Neuronal stem cell (in vitro differentiated cells): ENCODE data around the gene FADS3.

Experiments used
- DNase-seq: peaks from one replicate; pipeline ENCODE4 v3.0.0-alpha.2; 2013; ENCODE audit warnings: low spot score
- H2AFZ ChIP-seq: one replicate; pipeline ENCODE4 v1.6.1; 2013; ENCODE audit warnings: mild to moderate bottlenecking, low read length, inconsistent platforms
- H2AK5ac ChIP-seq: 2 replicates; pipeline ENCODE4 v1.6.1; 2013; ENCODE audit warnings: low read depth, mild to moderate bottlenecking, inconsistent platforms, low read length, moderate library complexity, mixed read lengths
- H2BK120ac ChIP-seq: 2 replicates; pipeline ENCODE4 v1.6.1; 2013; ENCODE audit warnings: low read depth, mild to moderate bottlenecking, inconsistent platforms, low read length, moderate library complexity, mixed read lengths
- H2BK12ac ChIP-seq: one replicate; pipeline ENCODE4 v1.6.1; 2013; ENCODE audit warnings: low read length, inconsistent platforms
- H2BK15ac ChIP-seq: 2 replicates; pipeline ENCODE4 v1.6.1; 2013; ENCODE audit warnings: mild to moderate bottlenecking, low read length, inconsistent platforms, mixed read lengths
- H2BK5ac ChIP-seq: one replicate; pipeline ENCODE4 v1.6.1; 2013; ENCODE audit warnings: inconsistent platforms, mild to moderate bottlenecking, low read length, moderate library complexity
- H3K14ac ChIP-seq: one replicate; pipeline ENCODE4 v1.6.1; 2013; ENCODE audit warnings: low read length, inconsistent platforms
- H3K18ac ChIP-seq: 2 replicates; pipeline ENCODE4 v1.6.1; 2013; ENCODE audit warnings: low read length, inconsistent platforms
- H3K23ac ChIP-seq: 2 replicates; pipeline ENCODE4 v1.6.1; 2013; ENCODE audit warnings: low read depth, mild to moderate bottlenecking, mixed read lengths, low read length, inconsistent platforms; ENCODE audit not compliant: poor library complexity
- H3K27ac ChIP-seq: replicated peaks from 3 replicates; pipeline ENCODE4 v1.5.1; 2013; ENCODE audit warnings: low read length, inconsistent platforms
- H3K27me3 ChIP-seq, 3 experiments: 2 replicates each; pipeline ENCODE4 v1.6.1; 2013; ENCODE audit warnings: low read length in 3 of 3, mild to moderate bottlenecking in 2 of 3, inconsistent platforms in 1 of 3, low read depth in 1 of 3, mixed read lengths in 1 of 3, moderate library complexity in 1 of 3; ENCODE audit not compliant: control insufficient read depth in 3 of 3, insufficient read depth in 3 of 3
- H3K36me3 ChIP-seq, 2 donors: replicated peaks in 1 of 2; 2 replicates each; pipeline ENCODE4 v1.6.1; 2013; ENCODE audit warnings: low read length in 2 of 2; ENCODE audit not compliant: control insufficient read depth in 2 of 2, insufficient read depth in 2 of 2
- H3K4ac ChIP-seq: 2 replicates; pipeline ENCODE4 v1.6.1; 2013; ENCODE audit warnings: inconsistent platforms, mild to moderate bottlenecking, low read length, moderate library complexity
- H3K4me1 ChIP-seq, 2 donors: 1 replicate in 1 of 2; 2 replicates in 1 of 2; pipeline ENCODE4 v1.6.1; 2013; ENCODE audit warnings: low read length in 2 of 2, low read depth in 1 of 2; ENCODE audit not compliant: control insufficient read depth in 2 of 2, insufficient read depth in 1 of 2
- H3K4me2 ChIP-seq: one replicate; pipeline ENCODE4 v1.6.1; 2013; ENCODE audit warnings: mild to moderate bottlenecking, low read length, inconsistent platforms; ENCODE audit not compliant: insufficient read depth, poor library complexity, severe bottlenecking
- H3K4me3 ChIP-seq, 2 donors: 2 replicates each; pipeline ENCODE4 v1.5.1; 2013; ENCODE audit warnings: low read length in 2 of 2, mild to moderate bottlenecking in 2 of 2, inconsistent platforms in 1 of 2, moderate library complexity in 1 of 2
- H3K79me1 ChIP-seq: one replicate; pipeline ENCODE4 v1.6.1; 2013; ENCODE audit warnings: low read depth, mild to moderate bottlenecking, inconsistent platforms, low read length, moderate library complexity
- H3K9ac ChIP-seq: one replicate; pipeline ENCODE4 v1.6.1; 2013; ENCODE audit warnings: mild to moderate bottlenecking, low read depth, low read length, inconsistent platforms; ENCODE audit not compliant: poor library complexity
- H3K9me3 ChIP-seq, 2 donors: replicated peaks in 1 of 2; 2 replicates each; pipeline versions ENCODE3 to v1.6.1; 2013; ENCODE audit warnings: low read length in 2 of 2, mild to moderate bottlenecking in 2 of 2, inconsistent platforms in 1 of 2, low read depth in 1 of 2, mixed read lengths in 1 of 2, moderate library complexity in 1 of 2; ENCODE audit not compliant: control insufficient read depth in 2 of 2, insufficient read depth in 1 of 2
- H4K8ac ChIP-seq: one replicate; pipeline ENCODE4 v1.6.1; 2013; ENCODE audit warnings: low read depth, mild to moderate bottlenecking, inconsistent platforms, low read length, moderate library complexity
- H4K91ac ChIP-seq: one replicate; pipeline ENCODE4 v1.6.1; 2013; ENCODE audit warnings: low read length, low read depth, mild to moderate bottlenecking, inconsistent platforms; ENCODE audit not compliant: poor library complexity
- WGBS, 2 donors: extraction: QIAGEN DNeasy Blood & Tissue Kit; methylation state at CpG; one replicate each; pipeline ENCODE4 v1.1.7; 2013; ENCODE audit warnings: missing lambda C conversion rate in 2 of 2, mixed read lengths in 1 of 2; ENCODE audit not compliant: insufficient read length in 2 of 2, insufficient replicate concordance in 1 of 2; ENCODE audit errors: extremely low coverage in 2 of 2; 5-methylcytosine and 5-hydroxymethylcytosine counted together

The FADS3 gene

DNA sequence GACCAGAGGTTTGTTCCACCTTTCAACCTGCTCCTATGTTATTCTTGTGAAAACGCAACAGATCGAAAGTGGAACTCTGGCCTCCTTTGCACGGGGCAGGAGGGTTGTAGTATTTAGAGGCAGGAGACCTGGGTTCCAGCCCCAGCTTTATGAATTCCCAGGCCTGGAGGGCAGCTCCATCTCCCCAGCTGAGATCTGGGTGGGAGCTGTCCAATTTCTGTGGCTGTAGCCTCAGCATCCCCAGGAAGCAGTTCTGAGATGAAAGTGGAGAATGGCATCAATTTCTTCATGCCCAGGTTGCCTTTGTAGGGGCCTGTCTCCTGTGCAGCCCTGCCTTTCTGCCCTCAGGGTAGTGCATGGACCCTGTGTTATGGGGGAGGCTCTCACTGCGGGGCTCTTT, 59.1 kb downstream of the FADS3 start:
- Histone ChIP-seq H2BK120ac (no peak overlapping the region), H3K18ac (no peak overlapping the region), H3K23ac (no peak overlapping the region), H2AFZ (no peak overlapping the region), H3K4me1 (peaks cover 39 to 55% of the 10 kb centered on the region in 2 donors), H2BK5ac (peak overlapping the region; percentile 7), H2BK12ac (no peak overlapping the region), H2BK15ac (no peak overlapping the region), H3K27ac (no peak overlapping the region), H3K14ac (no peak overlapping the region), H3K9me3 (no peaks in the 10 kb centered on the region), H3K36me3 (peaks cover 32 to 81% of the 10 kb centered on the region in 2 donors), H3K9ac (no peak overlapping the region), H3K27me3 (no peaks in the 10 kb centered on the region), H3K4me3 (no peak overlapping the region), H3K79me1 (peaks cover 13% of the 10 kb centered on the region), H3K4ac (no peak overlapping the region), H2AK5ac (no peak overlapping the region), H4K91ac (no peak overlapping the region), H3K4me2 (peak overlapping the region; percentile 21), H4K8ac (no peak overlapping the region)
- WGBS, 2 donors: no CpG with 5 or more reads among the region's 4 CpGs
- no peak for DNase-seq

DNA sequence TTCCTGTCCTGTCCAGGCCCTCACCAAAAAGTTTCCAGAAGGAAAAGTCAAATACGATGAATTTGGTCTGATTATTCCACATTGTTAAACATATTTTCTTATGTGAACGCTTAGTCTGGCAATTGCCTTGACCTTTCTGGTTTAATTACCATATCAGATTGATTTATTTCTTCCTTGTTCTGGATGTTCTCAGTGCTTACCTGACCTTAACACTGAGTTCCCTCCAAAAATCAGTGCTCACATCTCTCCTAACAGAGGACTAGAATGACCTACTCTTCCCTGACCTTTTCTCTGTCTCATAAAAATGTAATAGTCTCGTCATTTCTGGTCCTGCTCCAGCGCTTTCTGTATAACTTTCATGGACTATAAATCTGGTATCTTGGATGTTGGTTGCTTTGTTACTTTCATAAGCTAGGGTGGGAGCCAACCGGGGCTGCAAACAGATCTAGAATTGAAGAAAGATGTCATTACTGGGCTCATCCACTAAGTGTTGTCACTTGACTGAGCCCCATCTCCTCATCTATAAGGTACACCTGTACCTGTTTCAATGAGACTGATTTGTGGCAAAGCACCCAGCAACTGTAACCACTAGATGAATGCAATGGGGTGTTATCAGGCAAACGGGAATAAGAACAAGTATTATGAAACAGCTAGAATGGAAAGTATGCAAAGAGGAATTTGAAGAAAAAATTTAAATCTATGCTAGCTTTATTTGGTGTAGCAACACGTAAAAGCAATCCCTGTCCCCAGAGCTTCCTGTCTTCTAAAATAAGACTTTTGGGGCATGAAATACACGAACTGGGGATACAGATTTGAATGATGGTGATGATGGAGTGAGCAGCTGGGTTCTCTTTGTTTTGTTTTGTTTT, 60.9 kb downstream of the FADS3 start:
- Histone ChIP-seq H3K4me2 (peak overlapping the region; percentile 69), H3K18ac (no peak overlapping the region), H3K14ac (no peak overlapping the region), H3K27ac (no peak overlapping the region), H2BK12ac (no peak overlapping the region), H3K9ac (no peak overlapping the region), H3K79me1 (peaks cover 12% of the 10 kb centered on the region), H3K36me3 (peaks cover 31 to 63% of the 10 kb centered on the region in 2 donors), H2AK5ac (no peak overlapping the region), H3K4me1 (peaks cover 47 to 62% of the 10 kb centered on the region in 2 donors), H3K23ac (no peak overlapping the region), H4K8ac (no peak overlapping the region), H2BK120ac (no peak overlapping the region), H2BK15ac (no peak overlapping the region), H4K91ac (no peak overlapping the region), H3K9me3 (no peaks in the 10 kb centered on the region), H2AFZ (no peak overlapping the region), H3K27me3 (no peaks in the 10 kb centered on the region), H3K4ac (no peak overlapping the region), H3K4me3 (peak overlapping the region; percentile 88 to 100), H2BK5ac (no peak overlapping the region)
- no CpG with 5 or more reads among the region's 8 CpGs for WGBS, 2 donors
- DNase-seq: no peak

DNA sequence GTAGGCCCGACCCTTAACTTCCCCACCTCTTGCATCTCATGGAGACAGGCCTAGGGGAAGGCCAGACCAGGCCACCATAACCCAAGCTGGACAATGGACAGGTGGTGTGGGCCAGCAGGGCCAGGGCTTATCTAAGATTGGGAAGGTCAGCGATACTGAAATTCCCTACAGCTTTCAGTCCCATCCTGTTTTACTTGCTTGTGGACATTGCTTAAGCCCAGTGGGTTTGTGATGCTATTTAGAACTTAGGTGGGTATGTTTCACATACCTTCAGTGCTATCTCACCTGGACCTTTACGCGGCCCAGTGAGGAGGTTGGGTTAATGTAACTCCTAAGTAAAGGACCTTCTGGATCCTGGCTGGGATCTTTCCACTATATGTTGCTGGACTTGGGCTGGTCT, 61.5 kb downstream of the FADS3 start:
- Histone ChIP-seq H3K27me3 (no peaks in the 10 kb centered on the region), H3K79me1 (peaks cover 12% of the 10 kb centered on the region), H2BK15ac (no peak overlapping the region), H3K4me1 (peaks cover 44 to 57% of the 10 kb centered on the region in 2 donors), H4K8ac (no peak overlapping the region), H2BK5ac (no peak overlapping the region), H3K4me3 (peak overlapping the region; percentile 88 to 100), H3K4ac (no peak overlapping the region), H3K14ac (peak overlapping the region; percentile 5), H2BK120ac (no peak overlapping the region), H3K9me3 (no peaks in the 10 kb centered on the region), H3K4me2 (peak overlapping the region; percentile 69), H2AK5ac (no peak overlapping the region), H3K27ac (no peak overlapping the region), H3K23ac (no peak overlapping the region), H4K91ac (no peak overlapping the region), H2BK12ac (no peak overlapping the region), H3K18ac (peak overlapping the region; percentile 8), H3K9ac (peak overlapping the region; percentile 100), H2AFZ (no peak overlapping the region), H3K36me3 (peaks cover 31 to 57% of the 10 kb centered on the region in 2 donors)
- DNase-seq: no peak
- WGBS, 2 donors: no CpG with 5 or more reads among the region's 4 CpGs

DNA sequence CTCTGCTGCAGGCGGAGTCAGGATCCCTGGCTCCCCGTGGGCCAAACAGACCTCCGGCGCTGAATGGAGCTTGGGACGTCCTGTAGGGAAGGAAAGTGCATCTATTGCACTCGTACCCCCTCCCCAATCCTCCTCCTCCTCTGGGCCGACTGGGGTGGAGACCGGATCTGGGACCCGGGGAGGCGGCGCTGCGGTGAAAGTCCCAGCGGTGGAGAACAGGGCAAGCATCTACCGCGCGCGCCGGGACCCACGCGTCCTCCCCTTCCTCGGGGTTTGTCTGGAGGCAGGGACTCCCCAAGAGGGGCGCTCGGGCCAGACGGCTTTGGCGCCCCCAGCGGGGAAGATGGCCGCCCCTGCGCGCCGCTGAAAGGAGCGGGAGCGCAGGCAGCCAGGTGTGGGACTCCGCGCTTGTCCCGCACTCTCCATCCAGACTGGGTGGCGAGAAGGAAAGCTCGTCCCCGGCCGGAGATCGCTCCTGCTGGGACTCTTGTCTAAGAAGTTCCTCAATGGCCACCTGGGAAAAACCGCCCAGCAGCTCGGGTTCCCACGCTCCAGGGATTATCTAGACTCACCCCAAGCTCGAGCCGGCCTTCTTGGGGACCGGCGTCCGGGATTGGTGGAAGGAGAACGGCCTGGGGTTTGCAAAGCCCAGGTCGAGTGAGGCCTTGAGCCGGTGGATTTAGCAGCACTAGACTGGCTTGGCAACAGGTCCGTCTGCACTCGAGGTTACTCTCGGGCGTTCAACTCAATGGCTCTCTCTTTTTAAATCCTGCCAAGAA, 62.5 kb downstream of the FADS3 start:
- DNase-seq: peak; percentile 57
- peaks cover 12% of the 10 kb centered on the region for H3K79me1 ChIP-seq
- H3K4me2 ChIP-seq: peak overlapping the region; percentile 78
- peak overlapping the region; percentile 95 for H3K14ac ChIP-seq
- H2BK120ac ChIP-seq: peak overlapping the region; percentile 95
- peak overlapping the region; percentile 78 for H2AFZ ChIP-seq
- H3K27me3 ChIP-seq: no peaks in the 10 kb centered on the region
- no peak overlapping the region for H4K8ac ChIP-seq
- peaks cover 24 to 48% of the 10 kb centered on the region in 2 donors for H3K36me3 ChIP-seq
- H3K23ac ChIP-seq: peak overlapping the region; percentile 97
- peak overlapping the region; percentile 98 for H4K91ac ChIP-seq
- peaks cover 36 to 51% of the 10 kb centered on the region in 2 donors for H3K4me1 ChIP-seq
- peak overlapping the region; percentile 100 for H3K27ac ChIP-seq
- H2BK15ac ChIP-seq: peak overlapping the region; percentile 95
- WGBS, 2 donors: no CpG with 5 or more reads among the region's 55 CpGs
- peak overlapping the region; percentile 99 for H3K4ac ChIP-seq
- peak overlapping the region; percentile 100 for H2BK5ac ChIP-seq
- H3K4me3 ChIP-seq: peak overlapping the region; percentile 88 to 100
- H2AK5ac ChIP-seq: peak overlapping the region; percentile 100
- H3K9me3 ChIP-seq: no peaks in the 10 kb centered on the region
- peak overlapping the region; percentile 100 for H3K18ac ChIP-seq
- peak overlapping the region; percentile 100 for H3K9ac ChIP-seq
- no peak overlapping the region for H2BK12ac ChIP-seq
